Loucy (cell line): ENCODE data around the gene ZCCHC14.
"Not testable (repeated sequence)": the region's sequence is repeated elsewhere in the genome, so short reads cannot be mapped to it uniquely, and the experiment has no call there.

Source experiments
- CTCF ChIP-seq: fragments of 200-600 bp; sonication (generic); conservative IDR thresholded peaks from 2 replicates; pipeline ENCODE4 v1.5.1; 2014; ENCODE audit warnings: mild to moderate bottlenecking, antibody characterized with exemption, low read length
- EZH2phosphoT487 ChIP-seq: fragments of 200-600 bp; IDR thresholded peaks from 2 replicates; pipeline ENCODE4 v1.6.1; 2018; ENCODE audit warnings: antibody characterized with exemption, mild to moderate bottlenecking, moderate library complexity, borderline replicate concordance

- TF ChIP-seq CTCF, EZH2phosphoT487: not testable (repeated sequence)
These were observed 3.9 kb downstream of the ZCCHC14 start for GRCh38 chr16:87488960-87489359.
